Endothelial cell (in vitro differentiated cells): ENCODE results near the gene OSBPL6. TPM values are rescaled to one million over a fixed set of nuclear protein-coding genes. Genes with fewer than 3 reads are reported as not detected.
"Not testable (repeated sequence)": the region's sequence is repeated elsewhere in the genome, so short reads cannot be mapped to it uniquely, and the experiment has no call there.

ENCODE experiments used
- DNase-seq: peaks from one replicate; pipeline ENCODE4 v3.0.0; 2021; ENCODE audit warnings: low spot score
- H3K27ac Mint-ChIP-seq: one replicate; pipeline ENCODE4 v1.8.0; 2021; ENCODE audit warnings: mixed read lengths, inconsistent platforms; ENCODE audit not compliant: unreplicated experiment
- H3K27me3 Mint-ChIP-seq: one replicate; pipeline ENCODE4 v1.8.0; 2021; ENCODE audit warnings: mild to moderate bottlenecking, moderate library complexity, mixed read lengths, inconsistent platforms; ENCODE audit not compliant: unreplicated experiment
- H3K36me3 Mint-ChIP-seq: one replicate; pipeline ENCODE4 v1.8.0; 2021; ENCODE audit warnings: mild to moderate bottlenecking, low read depth, mixed read lengths, inconsistent platforms; ENCODE audit not compliant: unreplicated experiment
- H3K4me1 Mint-ChIP-seq: one replicate; pipeline ENCODE4 v1.8.0; 2021; ENCODE audit warnings: mild to moderate bottlenecking, mixed read lengths, inconsistent platforms; ENCODE audit not compliant: unreplicated experiment
- H3K4me3 Mint-ChIP-seq: one replicate; pipeline ENCODE4 v1.8.0; 2021; ENCODE audit warnings: mild to moderate bottlenecking, mixed read lengths, inconsistent platforms; ENCODE audit not compliant: unreplicated experiment
- H3K9me3 Mint-ChIP-seq: one replicate; pipeline ENCODE4 v1.8.0; 2021; ENCODE audit warnings: mixed read lengths, inconsistent platforms; ENCODE audit not compliant: unreplicated experiment
- CTCF ChIP-seq: fragments of 200-600 bp; sonication (generic); IDR thresholded peaks from one replicate; pipeline ENCODE4 v1.5.0; 2021; ENCODE audit warnings: antibody characterized with exemption; ENCODE audit not compliant: unreplicated experiment
- total RNA-seq: library from RNA; stranded (reverse); fragmentation: NEBNext Ultra II Directional; extraction: Animal tissue kit (Norgen Biotek cat#: 25700); gene quantifications from one replicate; pipeline ENCODE4 v1.2.1, GENCODE V29; 2021; ENCODE audit not compliant: unreplicated experiment

OSBPL6 gene
- total RNA-seq, 1 donor from 2014 or later: 3.0 TPM

GRCh38 chr2:178163911-178164310, 30.4 kb upstream of the OSBPL6 start:
- no peak for DNase-seq
- no peak for TF ChIP-seq CTCF
- Mint-ChIP-seq H3K9me3 (no peaks in the 10 kb centered on the region), H3K4me3 (no peak overlapping the region), H3K27me3 (no peaks in the 10 kb centered on the region), H3K4me1 (peaks cover 9% of the 10 kb centered on the region), H3K27ac (no peak overlapping the region), H3K36me3 (no peaks in the 10 kb centered on the region)

GRCh38 chr2:178173657-178174056, 20.7 kb upstream of the OSBPL6 start:
- TF ChIP-seq CTCF: no peak
- Mint-ChIP-seq H3K27me3 (no peaks in the 10 kb centered on the region), H3K9me3 (no peaks in the 10 kb centered on the region), H3K4me3 (no peak overlapping the region), H3K27ac (no peak overlapping the region), H3K4me1 (peaks cover 2% of the 10 kb centered on the region), H3K36me3 (no peaks in the 10 kb centered on the region)
- DNase-seq: no peak

- no peak overlapping the region for H3K4me3 Mint-ChIP-seq
- no peak for DNase-seq
Observed at GRCh38 chr2:178177066-178177679, 17.1 kb upstream of the OSBPL6 start.

GRCh38 chr2:178180648-178181047, 13.7 kb upstream of the OSBPL6 start:
- H3K9me3 Mint-ChIP-seq, H3K4me1 Mint-ChIP-seq, H3K4me3 Mint-ChIP-seq, H3K36me3 Mint-ChIP-seq, H3K27me3 Mint-ChIP-seq, DNase-seq, H3K27ac Mint-ChIP-seq: not testable (repeated sequence)

More at GRCh38 chr2:178177066-178177679, 17.1 kb upstream of the OSBPL6 start:
- Mint-ChIP-seq H3K27ac (no peak overlapping the region), H3K4me1 (peaks cover 2% of the 10 kb centered on the region), H3K36me3 (no peaks in the 10 kb centered on the region), H3K27me3 (no peaks in the 10 kb centered on the region), H3K9me3 (no peaks in the 10 kb centered on the region)
- no peak for TF ChIP-seq CTCF

- no peaks in the 10 kb centered on the region for H3K36me3 Mint-ChIP-seq
- H3K4me1 Mint-ChIP-seq: no peaks in the 10 kb centered on the region
- DNase-seq: no peak
- H3K4me3 Mint-ChIP-seq: no peak overlapping the region
- peaks cover 1% of the 10 kb centered on the region for H3K27me3 Mint-ChIP-seq
- no peaks in the 10 kb centered on the region for H3K9me3 Mint-ChIP-seq
- no peak overlapping the region for H3K27ac Mint-ChIP-seq
- TF ChIP-seq CTCF: no peak
Observed at GRCh38 chr2:178187861-178188260, 6.5 kb upstream of the OSBPL6 start.
